C4-2B (cell line): ENCODE data around the gene BARX1.

Source experiments
- CTCF ChIP-seq: fragments of 450-650 bp; conservative IDR thresholded peaks from 2 replicates; pipeline ENCODE4 v1.5.1; 2017; ENCODE audit warnings: mild to moderate bottlenecking
- ZFX ChIP-seq: fragments of 450-650 bp; IDR thresholded peaks from 2 replicates; pipeline ENCODE4 v1.6.1; 2017

GRCh38 chr9:93916358-93916757 lies 38.8 kb downstream of the BARX1 start:
- TF ChIP-seq CTCF = no peak
- no peak for TF ChIP-seq ZFX
